Stomach (tissue), 9 donors: ENCODE measurements around the gene HIGD1C. TPM values are rescaled to one million over a fixed set of nuclear protein-coding genes. Genes with fewer than 3 reads are reported as not detected.

Experiments used
- DNase-seq, 2 donors: peaks; one replicate each; pipeline versions ENCODE4 v3.0.0 to v3.0.0-alpha.2; 2013 to 2019
- H3K27ac ChIP-seq, 5 donors: fragments of 200-600 bp in 4 of 5; sonication (generic) in 4 of 5; one replicate each; pipeline ENCODE4 v1.5.1; 2013 to 2019; ENCODE audit warnings: mild to moderate bottlenecking in 1 of 5, moderate library complexity in 1 of 5
- H3K27me3 ChIP-seq, 3 donors: fragments of 200-600 bp; sonication (generic); one replicate each; pipeline ENCODE4 v1.5.1; 2017 to 2019; ENCODE audit warnings: mixed run types in 1 of 3
- H3K36me3 ChIP-seq, 4 donors: fragments of 200-600 bp; sonication (generic); 1 replicate in 3 of 4; 2 replicates in 1 of 4; pipeline ENCODE4 v1.5.1; 2016 to 2019
- H3K4me1 ChIP-seq, 4 donors: fragments of 200-600 bp; sonication (generic); one replicate each; pipeline ENCODE4 v1.5.1; 2016 to 2019
- H3K4me3 ChIP-seq, 4 donors: fragments of 200-600 bp; sonication (generic) in 3 of 4; one replicate each; pipeline ENCODE4 v1.5.1; 2016 to 2019; ENCODE audit warnings: mild to moderate bottlenecking in 1 of 4
- H3K9me3 ChIP-seq, 4 donors: fragments of 200-600 bp; sonication (generic); one replicate each; pipeline ENCODE4 v1.5.1; 2016 to 2019
- CTCF ChIP-seq, 7 experiments: fragments of 450-650 bp in 4 of 7; fragments of 200-600 bp in 3 of 7; sonication (generic) in 3 of 7; IDR thresholded peaks; one replicate each; pipeline ENCODE4 v1.5.1; 2016 to 2019; ENCODE audit warnings: antibody characterized with exemption in 7 of 7, control low read depth in 2 of 7, mild to moderate bottlenecking in 1 of 7
- EP300 ChIP-seq: sonication (generic); formaldehyde crosslinking; IDR thresholded peaks from one replicate; pipeline ENCODE4 v1.6.1; 2017; ENCODE audit warnings: antibody characterized with exemption
- POLR2A ChIP-seq, 4 donors: fragments of 450-650 bp; IDR thresholded peaks; one replicate each; pipeline ENCODE4 v1.6.1; 2016; ENCODE audit warnings: antibody characterized with exemption in 4 of 4, control low read depth in 2 of 4, mild to moderate bottlenecking in 1 of 4, moderate library complexity in 1 of 4
- POLR2AphosphoS5 ChIP-seq, 3 donors: sonication (generic); formaldehyde crosslinking; IDR thresholded peaks; one replicate each; pipeline ENCODE4 v1.6.1; 2016; ENCODE audit warnings: antibody characterized with exemption in 3 of 3
- WGBS, 5 donors: extraction: QIAGEN DNeasy Blood & Tissue Kit in 3 of 5; methylation state at CpG; one replicate each; pipeline versions ENCODE4 v1.1.5 to v1.1.7; 2013 to 2018; 5-methylcytosine and 5-hydroxymethylcytosine counted together
- intact Hi-C: fragments of 100-400 bp; cut with DNase I; formaldehyde crosslinking; loops from one replicate; pipeline ENCODE4 v1.15.1; 2023; ENCODE audit warnings: low total_unique reads
- polyA plus RNA-seq, 3 donors: library from polyadenylated mRNA; stranded (reverse); fragments of 200-250 nt; gene quantifications; one replicate each; pipeline ENCODE4 v1.2.3, GENCODE V29; 2013
- total RNA-seq, 5 donors: library from RNA; depleted of rRNA; stranded (reverse); fragments of >200 nt; gene quantifications; one replicate each; pipeline versions ENCODE4 v1.1.0 to v1.2.3, GENCODE V29; 2014 to 2016
- donor health status: healthy with polysubstance abuse.
- donor health status: Bipolar disorder and iron deficiency.
- donor health status: healthy.

HIGD1C gene
- total and polyA plus RNA-seq, 8 donors = not detected

DNA sequence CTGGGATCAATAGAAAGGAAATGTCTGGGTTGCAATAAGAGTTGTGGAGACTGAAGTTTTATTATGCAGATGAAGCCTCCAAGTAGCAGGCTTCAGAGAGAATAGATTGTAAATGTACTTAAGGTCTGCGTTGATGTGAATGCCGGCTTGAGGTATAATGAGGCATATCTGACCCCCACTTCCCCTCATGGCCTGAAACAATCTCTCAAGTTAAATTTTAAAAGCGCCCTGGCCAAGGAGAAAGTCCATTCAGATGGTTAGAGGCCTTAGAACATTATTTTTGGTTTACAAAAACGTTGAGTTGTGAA, 28.3 kb upstream of the HIGD1C start:
- peak overlapping the region; percentile 78 to 92 (median 86) for H3K27ac ChIP-seq
- 0 to 4% (median 2%) methylated on average over 4 of the region's 4 CpGs for WGBS, 5 donors
- H3K4me1 ChIP-seq = peaks cover 22 to 49% (median 42%) of the 10 kb centered on the region in 4 donors
- H3K36me3 ChIP-seq = no peaks in the 10 kb centered on the region
- no peaks in the 10 kb centered on the region for H3K27me3 ChIP-seq
- peak overlapping the region; percentile 79 to 87 (median 84) for H3K4me3 ChIP-seq
- intact Hi-C loops = no loop called here
- no peak for DNase-seq
- H3K9me3 ChIP-seq = no peaks in the 10 kb centered on the region
- no peak for TF ChIP-seq POLR2AphosphoS5 (IDR thresholded peaks at IDR 0.05)
- TF ChIP-seq POLR2A (IDR thresholded peaks at IDR 0.05) = no peak
- no peak for TF ChIP-seq EP300
- TF ChIP-seq CTCF (IDR thresholded peaks at IDR 0.05) = no peak

DNA sequence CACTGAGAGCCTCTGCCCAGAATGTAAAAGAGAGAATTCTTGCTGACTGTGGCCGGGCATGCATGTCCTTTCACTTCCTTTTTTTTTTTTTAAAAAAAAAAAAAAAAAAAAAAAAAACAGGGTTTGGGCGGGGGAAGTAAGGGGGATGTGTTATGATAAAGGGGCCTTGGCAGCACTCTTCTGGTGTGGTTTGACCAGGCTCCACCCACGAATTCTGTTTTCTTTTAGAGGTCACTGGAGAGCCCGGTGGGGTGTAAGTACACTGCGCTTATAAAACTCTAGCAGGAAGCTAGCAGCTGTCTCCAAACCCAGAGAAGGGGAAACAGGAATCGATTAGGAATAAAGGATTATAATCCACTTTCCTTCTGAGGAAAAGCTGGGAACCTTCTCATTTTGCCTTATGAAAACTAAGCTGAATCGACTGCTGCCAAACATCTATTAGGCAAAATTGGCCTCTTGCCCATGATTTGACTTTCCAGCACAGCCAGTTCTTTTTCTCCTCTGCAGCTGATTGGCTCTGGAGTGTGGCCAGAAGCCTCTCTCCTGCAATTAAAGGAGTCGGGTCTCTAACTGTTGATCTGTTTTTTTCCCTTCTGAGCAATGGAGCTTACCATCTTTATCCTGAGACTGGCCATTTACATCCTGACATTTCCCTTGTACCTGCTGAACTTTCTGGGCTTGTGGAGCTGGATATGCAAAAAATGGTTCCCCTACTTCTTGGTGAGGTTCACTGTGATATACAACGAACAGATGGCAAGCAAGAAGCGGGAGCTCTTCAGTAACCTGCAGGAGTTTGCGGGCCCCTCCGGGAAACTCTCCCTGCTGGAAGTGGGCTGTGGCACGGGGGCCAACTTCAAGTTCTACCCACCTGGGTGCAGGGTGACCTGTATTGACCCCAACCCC, 27.7 kb upstream of the HIGD1C start:
- Histone ChIP-seq H3K27me3 (no peaks in the 10 kb centered on the region), H3K4me1 (peaks cover 23 to 55% (median 48%) of the 10 kb centered on the region in 4 donors), H3K9me3 (no peaks in the 10 kb centered on the region), H3K27ac (peak overlapping the region; percentile 86 to 92 (median 87)), H3K4me3 (peak overlapping the region; percentile 79 to 87 (median 84)), H3K36me3 (peaks cover 0 to 5% (median 1%) of the 10 kb centered on the region in 4 donors)
- WGBS, 5 donors = 1 to 9% (median 2%) methylated on average over 13 of the region's 13 CpGs
- no peak for TF ChIP-seq EP300
- no peak for TF ChIP-seq CTCF (IDR thresholded peaks at IDR 0.05)
- TF ChIP-seq POLR2AphosphoS5 (IDR thresholded peaks at IDR 0.05) = peak; percentile 34 to 61 (median 60)
- no peak for TF ChIP-seq POLR2A (IDR thresholded peaks at IDR 0.05)
- intact Hi-C loops = no loop called here
- DNase-seq = peak; percentile 95 to 96

DNA sequence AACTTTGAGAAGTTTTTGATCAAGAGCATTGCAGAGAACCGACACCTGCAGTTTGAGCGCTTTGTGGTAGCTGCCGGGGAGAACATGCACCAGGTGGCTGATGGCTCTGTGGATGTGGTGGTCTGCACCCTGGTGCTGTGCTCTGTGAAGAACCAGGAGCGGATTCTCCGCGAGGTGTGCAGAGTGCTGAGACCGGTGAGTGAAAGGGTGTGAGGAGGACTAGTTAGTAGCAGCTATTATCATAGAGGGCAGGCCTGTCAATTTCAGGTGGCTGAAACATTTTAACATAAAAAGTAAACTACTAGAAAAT, 27.0 kb upstream of the HIGD1C start:
- TF ChIP-seq EP300 (no peak), CTCF (IDR thresholded peaks at IDR 0.05) (no peak), POLR2A (IDR thresholded peaks at IDR 0.05) (no peak), POLR2AphosphoS5 (IDR thresholded peaks at IDR 0.05) (no peak)
- Histone ChIP-seq H3K36me3 (peaks cover 6 to 11% (median 7%) of the 10 kb centered on the region in 4 donors), H3K27ac (peak overlapping the region; percentile 86 to 92 (median 87)), H3K4me1 (peaks cover 25 to 61% (median 53%) of the 10 kb centered on the region in 4 donors), H3K9me3 (no peaks in the 10 kb centered on the region), H3K4me3 (peak overlapping the region; percentile 79 to 87 (median 84)), H3K27me3 (no peaks in the 10 kb centered on the region)
- 4 to 14% (median 7%) methylated on average over 7 of the region's 7 CpGs for WGBS, 5 donors
- DNase-seq = no peak
- intact Hi-C loops = no loop called here

DNA sequence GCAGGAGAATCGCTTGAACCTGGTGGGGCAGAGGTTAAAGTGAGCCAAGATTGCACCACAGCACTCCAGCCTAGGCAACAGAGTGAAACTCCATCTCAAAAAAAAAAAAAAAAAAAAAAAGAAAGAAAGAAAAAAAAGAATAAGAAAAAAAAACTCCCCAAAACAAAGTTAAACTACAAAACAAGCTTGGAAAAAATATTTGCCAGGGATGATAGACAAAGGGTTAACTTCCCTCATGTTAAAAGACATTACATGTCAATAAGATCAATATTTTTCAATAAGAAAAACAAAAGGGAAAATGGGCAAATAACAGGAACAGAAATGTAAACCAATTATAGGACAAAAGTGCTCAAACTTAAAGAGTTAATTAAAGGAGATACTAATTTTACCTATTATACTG, 26.4 kb upstream of the HIGD1C start:
- DNase-seq = no peak
- Histone ChIP-seq H3K36me3 (peaks cover 12 to 17% (median 13%) of the 10 kb centered on the region in 4 donors), H3K4me1 (peaks cover 32 to 67% (median 59%) of the 10 kb centered on the region in 4 donors), H3K27ac (peak overlapping the region; percentile 83 to 92 (median 86)), H3K4me3 (peak overlapping the region; percentile 79 to 87 (median 84)), H3K9me3 (no peaks in the 10 kb centered on the region), H3K27me3 (no peaks in the 10 kb centered on the region)
- TF ChIP-seq POLR2AphosphoS5 (IDR thresholded peaks at IDR 0.05) = no peak
- TF ChIP-seq EP300 = no peak
- no peak for TF ChIP-seq CTCF (IDR thresholded peaks at IDR 0.05)
- TF ChIP-seq POLR2A (IDR thresholded peaks at IDR 0.05) = no peak
- 11 to 31% (median 25%) methylated on average over 1 of the region's 1 CpG for WGBS, 5 donors
- intact Hi-C loops = no loop called here
